DMS114 treated with DMSO at 0.1 percent for 48 hours (cell line): ENCODE measurements around the gene AOPEP.

Experiments
- DNase-seq: peaks from one replicate; lab custom pipeline; 2025; ENCODE audit not compliant: unreplicated experiment; lab: John Stamatoyannopoulos, UW

Gene AOPEP

DNA sequence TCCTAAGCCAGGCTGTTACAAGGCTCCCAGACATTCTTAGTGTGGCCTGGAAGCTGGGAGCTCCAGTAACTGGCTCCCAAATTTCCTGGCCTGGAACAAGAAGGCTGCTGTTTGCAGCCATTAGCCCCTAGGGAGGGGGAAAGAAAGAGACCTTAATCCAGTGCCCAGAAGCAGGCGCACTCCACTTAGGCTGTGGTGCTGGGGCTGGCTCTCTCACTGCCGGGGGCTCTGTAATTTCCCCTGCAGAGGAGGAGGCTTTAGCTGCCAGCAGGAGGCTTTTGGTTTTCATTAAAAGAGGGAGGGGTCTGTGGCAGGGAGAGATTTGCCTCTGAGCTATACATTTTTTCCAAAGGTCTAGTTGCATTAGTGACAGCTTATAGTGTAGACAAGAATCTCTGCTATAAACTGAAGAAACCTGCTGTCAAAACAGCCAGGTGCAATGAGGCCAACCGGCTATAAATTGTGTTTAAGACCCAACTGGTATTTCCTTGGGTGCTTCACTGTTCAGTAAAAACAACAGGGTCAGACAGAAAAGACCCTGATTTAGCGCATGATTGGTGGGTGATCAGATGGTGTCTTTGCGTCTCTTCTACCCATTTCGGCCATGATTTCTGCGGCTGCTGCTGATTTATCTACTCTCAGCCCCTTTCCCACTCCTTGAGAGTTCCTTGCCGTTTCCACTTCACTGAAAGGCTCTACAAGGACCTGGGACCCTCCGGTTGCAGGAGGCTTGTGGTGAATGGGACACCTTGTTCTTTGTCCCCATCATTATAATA lies 254.6 kb downstream of the AOPEP start:
- DNase-seq: no peak

DNA sequence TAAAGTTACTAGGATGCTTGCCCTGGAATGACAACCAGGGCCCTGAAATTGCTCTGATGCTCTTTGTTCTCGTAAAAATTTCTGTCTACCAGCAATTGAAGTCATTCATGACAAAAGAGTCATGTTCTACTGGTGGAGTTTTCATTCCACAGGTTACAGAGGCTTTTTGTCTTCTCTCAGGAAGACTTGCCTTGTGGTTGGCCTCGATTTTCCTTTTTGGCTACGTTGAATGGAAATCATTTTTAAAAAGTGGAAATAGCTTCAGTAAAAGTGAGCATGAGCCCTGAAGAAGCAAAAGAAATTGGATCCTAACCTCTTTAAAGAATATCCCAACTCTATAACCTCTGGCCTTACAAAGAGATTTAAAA lies 255.2 kb downstream of the AOPEP start:
- no peak for DNase-seq

DNA sequence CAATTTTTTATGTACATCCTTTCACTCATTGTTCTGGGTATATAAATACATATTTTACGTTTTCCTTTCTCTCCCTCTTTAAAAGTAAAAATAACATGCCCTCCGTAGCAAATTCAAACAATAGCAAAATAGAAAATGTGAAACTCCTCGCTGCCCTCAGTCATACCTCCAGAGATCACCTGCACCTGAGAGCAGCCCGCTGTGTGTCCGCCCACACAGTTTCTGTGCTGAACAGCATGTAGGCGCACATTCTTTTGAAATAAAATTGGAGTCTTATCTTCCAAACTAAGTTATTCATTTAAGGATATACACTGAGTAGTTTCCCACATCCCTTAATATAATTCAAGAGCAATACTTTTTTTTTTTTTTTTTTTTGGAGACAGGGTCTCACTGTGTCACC lies 255.7 kb downstream of the AOPEP start:
- no peak for DNase-seq

DNA sequence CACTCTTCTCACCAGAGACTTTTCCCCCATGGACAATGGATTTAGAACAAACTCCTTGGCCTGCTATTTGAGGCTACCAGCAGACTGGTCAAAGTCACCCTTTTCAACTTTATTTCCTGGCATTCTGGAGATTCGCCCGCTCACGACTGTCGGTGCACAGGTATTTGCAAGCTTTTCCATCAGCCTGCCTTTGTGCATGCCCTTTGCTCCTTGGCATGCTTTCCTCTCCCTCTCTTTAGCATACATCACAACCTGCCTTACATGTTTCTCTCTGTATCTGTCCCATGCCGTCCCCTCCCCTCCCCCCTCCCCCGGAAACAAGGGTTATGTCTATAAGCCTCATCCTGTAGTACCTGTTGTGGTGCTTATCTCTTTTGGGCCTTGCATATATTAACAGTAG lies 257.1 kb downstream of the AOPEP start:
- DNase-seq: no peak

DNA sequence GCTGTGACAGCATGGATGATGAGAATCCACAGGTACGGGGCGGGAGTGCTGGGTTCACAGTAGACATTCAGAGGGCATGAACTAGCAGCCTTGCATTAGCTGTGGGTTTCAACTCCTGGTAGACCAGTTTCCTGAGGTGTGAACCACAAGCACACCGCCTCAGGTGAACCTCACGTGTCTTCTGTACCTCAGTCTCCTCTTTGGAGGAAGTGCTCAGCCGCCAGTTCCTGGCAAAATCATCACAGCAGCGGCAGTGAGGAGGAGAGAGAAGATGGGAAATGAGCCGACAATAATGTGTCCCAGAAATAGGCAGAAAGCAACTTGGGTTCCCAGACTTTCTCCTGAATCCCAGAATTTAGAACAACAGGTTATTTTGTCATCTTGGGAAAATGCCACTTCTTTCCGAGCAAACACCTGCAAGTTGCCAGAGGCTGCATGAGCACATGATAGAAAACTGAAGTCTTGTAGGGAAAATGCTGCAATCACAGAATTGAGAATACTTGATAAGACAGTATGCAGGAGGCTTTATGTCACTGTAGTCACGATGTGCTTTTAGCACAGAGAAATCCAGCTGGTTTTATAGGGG lies 258.5 kb downstream of the AOPEP start:
- no peak for DNase-seq

DNA sequence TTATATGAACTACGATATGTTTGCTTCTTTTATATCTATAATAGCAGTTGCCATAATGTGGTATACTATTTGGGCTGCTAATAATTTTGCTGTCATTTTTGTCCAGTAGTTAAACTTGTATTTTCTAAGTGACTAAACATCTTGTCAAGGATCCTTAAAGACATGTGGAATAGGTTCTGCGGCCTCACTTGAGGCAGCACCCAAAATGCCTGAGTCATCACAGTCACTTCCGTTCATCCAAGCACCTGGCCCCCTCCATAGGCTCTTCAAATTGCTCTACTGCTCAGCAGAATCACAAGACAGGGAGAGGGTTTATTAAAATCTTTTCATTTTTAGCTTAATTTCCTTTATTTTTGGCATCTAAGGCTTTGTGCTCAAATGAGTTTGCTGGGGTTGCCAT lies 259.1 kb downstream of the AOPEP start:
- DNase-seq: no peak

DNA sequence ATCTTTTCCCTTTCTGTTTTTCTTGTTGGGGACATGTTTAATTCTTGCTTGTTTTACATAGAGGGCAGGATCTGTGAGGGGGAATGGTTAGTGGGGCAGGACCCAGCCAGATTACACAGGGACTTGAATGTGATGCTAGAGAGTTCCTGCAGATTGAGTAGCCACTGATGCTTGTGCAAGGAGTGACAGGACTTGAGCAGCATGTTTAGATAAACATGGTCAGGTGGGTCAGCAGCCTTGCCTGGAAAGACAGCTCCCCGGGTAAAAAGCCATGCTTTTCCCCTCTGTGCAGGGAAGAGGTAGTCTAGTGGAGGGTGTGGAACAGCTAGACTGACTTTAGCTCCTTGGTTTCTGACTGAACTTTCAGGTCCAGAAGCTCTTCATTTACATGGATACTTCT lies 261.2 kb downstream of the AOPEP start:
- DNase-seq: no peak

DNA sequence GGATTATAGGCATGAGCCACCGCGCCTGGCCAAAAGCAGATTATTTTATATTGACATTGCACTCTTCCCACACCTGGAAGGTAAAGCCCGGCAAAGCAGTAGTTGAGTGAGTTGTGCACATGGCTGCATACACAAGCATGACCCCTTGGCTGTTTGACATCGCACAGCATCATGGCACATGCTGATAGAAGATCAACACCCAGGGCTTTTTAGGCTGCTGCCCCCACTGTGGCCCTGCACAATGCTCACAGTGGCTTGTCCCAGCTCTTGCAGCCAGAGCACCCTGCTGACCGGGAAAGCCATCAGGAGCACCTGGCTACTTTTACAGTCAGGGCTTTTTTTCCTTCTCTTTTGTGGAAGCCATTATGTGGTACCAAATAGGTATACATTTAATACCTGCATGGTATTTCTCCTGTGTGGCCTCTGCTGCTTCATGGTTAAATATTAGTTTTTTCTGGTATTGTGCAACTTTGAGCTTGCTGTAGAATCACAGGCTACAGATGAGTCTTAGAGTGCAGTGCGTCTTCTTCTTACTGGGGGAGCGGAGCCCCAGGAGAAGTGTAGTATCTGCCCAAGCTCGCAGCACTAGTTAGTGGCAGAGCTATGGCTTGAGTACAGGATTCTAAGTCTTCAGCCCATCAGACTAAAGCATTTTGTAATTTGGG lies 264.5 kb downstream of the AOPEP start:
- no peak for DNase-seq

DNA sequence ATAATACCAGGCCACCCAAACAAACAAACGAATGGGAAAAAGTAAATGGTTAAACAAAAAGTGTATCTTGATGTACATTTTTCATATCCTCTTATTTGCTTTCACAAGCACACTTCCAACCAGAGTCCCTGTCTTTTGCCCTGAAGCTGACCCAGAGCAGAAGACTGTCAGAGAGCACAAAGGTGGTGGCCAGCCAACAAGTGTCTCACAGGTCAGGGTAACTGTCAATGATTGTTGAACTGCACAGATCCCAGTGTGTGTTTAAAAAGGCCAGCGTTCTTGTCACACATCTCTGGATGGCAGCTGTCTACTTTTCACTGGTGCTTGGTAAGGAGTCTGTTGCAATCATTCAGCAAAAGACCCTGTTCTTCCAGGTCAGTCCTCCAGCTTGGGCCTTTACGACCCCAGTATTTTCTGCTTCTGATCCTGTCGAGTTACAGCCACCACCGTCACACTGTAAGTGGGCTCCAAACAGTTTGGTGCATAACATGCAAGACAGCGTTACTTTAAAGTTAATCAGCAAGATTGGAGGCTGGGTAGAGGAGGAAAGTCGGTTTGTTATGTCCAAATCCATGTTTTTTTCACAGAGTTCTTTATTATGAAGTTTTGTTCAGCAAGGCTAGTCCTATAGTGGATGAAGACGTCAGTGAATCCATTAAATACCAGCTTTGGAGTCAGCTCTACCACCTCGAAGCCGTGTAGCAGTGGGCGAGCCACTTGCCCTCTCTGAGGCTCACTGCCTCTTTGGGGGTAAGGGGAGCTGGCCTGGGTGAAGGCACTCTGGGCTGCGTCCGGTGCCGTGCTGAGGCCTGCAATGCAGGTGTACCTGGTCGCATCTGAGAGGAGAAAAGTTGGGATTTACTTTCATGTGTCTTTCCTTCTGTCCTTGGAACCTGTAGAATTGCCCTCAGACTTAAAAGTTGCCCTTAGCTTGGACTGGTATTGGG lies 265.7 kb downstream of the AOPEP start:
- no peak for DNase-seq

DNA sequence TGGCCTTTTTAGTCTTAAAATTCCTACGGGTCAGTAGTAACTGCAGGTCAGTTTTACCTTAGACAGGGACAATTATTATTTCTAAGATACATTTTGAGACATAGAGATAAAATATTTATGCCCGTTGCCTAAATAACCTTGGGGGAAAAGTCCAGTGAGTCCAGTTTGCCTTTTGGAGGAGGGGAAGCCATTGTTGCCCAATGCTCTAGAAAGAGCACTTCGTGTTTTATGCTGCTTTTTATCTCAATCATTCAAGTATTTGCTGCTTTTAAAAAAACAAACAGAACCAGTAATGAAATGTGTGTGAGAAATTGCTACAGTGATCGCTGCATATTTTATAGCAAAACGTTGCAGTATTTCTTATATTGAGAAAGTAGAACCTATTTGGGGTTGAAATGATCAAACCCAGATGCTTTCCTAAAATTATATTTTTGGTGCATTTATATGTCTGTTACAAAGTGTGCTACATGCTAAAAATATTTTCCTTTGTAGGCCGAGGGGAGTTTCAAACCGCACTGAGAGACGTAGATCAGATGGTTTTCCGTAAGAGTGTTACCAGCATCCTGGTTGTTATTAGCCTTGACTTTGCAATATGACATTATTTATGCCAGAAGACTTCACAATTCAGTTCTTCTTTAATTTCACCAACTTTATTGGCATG lies 266.8 kb downstream of the AOPEP start:
- DNase-seq: no peak

DNA sequence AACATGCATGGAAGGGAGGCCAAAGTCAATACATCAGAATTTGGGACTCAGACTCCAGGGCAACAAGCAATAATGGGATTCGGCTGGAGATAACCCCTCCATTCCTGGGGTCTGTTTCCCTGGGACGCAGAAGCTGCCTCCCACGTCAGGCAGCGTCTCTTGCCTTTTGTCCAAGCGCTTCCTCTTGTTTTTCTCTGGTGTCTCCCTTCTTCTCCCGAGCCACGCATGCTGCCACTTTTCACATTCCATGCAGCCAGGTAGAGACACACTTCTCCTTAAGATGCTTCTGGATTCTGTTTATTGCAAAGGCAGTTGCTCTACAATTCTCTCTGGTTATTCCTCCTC lies 267.3 kb downstream of the AOPEP start:
- no peak for DNase-seq

DNA sequence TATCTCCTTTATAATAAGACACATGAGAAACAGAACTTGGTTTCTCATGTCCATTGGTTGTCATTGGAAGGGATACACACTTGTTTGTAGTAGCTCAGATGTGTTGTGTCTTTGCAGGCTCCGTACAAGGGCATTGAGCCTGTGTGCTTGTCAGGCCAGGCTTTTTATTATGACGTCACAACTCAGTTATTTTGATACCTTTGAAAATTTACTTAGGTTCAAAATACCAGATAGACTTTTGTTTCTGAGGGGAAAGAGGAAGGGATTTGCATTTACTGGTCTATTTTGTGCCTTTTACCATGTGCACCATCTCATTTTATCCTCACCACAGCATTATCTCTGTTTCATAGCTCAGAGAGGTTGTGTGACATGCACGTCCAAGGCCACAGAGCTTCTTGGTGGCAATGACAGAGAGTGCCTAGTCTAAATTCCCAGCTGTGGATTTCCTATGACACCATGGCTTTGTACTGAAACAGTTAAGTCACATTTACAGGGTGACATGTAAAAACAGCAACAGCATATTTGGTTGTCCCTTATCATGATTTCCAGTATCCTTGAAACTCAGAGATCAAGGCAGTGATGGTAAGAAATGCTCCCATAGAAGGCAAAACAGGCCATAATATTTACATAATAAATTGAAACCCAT lies 268.7 kb downstream of the AOPEP start:
- no peak for DNase-seq

DNA sequence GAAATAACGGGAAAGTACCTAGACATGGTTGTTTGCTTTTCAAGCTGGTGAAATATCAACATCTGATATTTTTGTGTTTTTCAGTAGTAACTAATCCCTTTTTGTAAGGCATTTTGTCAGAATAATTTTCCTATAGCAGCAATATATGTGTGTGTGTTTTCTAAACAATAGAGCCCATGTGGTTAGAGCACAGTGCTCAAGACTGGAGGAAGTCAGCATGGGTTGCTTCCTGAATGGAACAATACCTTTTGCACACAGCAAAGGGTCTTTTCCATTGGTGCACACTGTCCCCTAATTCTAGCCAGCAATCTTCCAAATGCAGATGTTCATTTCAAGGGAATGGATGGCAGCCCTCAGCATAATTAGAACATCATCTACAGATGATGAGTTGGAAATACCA lies 270.1 kb downstream of the AOPEP start:
- no peak for DNase-seq

DNA sequence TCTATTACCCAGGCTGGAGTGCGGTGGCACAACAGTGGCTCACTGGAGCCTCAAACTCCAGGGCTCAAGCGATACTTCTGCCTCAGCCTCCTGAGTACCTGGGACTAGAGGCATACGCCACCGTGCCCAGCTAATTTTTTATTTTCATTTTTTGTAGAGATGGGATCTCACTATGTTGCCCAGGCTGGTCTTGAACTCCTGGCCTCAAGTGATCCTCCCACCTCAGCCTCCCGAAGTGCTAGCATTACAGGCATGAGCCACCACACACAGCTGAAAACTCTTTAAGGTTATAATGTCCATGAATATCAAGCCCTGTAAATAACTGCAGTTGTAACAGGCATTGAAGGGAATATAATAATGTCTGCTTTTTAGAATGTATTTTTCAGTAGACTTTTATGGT lies 271.2 kb downstream of the AOPEP start:
- no peak for DNase-seq

DNA sequence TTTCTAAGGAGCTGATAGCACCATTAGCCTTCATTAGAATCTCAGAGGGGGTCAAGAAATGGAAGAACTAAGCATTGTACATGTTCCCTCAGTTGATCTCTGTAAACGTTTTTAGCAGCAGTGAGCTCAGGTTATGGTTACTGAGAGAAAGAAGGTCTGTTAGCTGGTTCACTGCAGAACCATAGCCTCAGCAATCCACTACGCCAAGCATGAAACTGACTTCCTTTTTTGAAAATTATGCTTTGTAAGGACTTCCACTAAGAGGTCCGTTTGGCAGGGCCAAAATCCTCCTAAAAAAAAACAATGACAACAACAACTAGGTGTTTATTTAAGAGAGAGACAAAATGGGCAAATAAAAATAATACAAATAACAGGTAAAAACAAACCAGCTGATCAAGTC lies 273.3 kb downstream of the AOPEP start:
- DNase-seq: no peak

DNA sequence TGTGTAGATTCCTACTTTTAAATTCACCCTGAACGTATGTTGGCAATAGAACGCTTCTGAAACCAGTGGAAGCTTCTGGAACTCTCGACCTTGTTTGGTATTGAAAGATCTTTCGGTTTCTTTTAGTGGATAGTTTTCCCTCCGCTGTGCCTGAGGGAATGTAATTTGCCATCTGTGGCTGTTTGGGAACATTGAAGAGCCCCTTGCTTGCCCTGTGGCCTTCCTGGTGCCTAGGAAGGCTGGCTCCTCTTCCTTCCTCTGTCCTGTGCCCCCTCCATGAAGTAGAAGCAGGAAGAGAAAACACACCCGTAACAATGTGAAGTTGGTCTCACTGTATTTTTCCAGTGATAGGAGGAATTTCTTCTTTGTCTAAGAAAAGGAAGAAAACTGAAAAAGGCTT lies 274.3 kb downstream of the AOPEP start:
- no peak for DNase-seq

DNA sequence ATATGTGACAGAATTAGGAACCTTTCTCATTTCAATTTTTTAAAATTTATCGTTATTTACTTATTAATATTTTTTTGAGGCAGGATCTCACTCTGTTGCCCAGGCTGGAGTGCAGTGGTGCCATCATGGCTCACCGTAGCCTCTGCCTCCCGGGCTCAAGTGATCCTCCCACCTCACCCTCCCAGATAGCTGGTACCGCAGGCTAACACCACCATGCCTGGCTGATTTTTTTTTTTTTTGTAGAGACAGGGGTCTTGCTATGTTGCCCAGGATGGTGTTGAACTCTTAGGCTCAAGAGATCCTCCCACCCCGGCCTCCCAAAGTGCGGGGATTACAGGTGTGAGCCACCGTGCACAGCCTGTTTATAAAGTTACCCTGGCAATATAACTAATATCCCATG lies 275.2 kb downstream of the AOPEP start:
- DNase-seq: no peak

DNA sequence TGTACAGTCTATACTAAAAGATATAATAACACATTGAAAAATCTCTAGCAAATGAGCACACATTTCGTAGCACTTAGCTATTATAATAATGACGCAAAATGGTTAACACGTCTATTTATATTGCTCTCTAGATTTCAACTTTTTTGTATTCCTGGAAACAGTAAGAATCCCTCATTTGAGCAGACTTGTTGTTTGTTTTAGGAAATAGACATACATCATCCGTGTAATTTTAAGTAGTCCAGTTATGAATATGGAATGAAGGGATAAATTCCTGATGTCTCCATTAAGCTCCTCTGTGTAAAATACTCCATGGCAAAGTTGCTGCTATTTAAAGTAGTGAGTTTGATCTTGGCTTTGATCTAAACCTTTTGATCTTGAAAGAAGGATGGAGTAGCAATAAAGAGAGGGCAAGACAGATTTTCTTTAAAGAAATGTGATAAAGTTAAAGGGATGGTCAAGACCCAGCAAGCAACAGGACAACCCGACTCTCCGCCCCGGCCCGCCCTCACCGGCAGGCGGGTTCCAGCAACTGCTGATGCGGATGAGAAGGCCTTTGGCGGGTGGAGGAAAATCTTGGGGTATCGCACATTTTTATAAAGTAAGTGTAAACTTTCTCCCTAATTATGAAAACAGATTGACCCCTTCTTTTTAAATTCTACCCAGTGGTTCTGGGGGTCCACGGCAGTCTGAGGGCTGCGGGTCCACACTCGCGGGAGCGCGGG lies 277.4 kb downstream of the AOPEP start:
- no peak for DNase-seq

DNA sequence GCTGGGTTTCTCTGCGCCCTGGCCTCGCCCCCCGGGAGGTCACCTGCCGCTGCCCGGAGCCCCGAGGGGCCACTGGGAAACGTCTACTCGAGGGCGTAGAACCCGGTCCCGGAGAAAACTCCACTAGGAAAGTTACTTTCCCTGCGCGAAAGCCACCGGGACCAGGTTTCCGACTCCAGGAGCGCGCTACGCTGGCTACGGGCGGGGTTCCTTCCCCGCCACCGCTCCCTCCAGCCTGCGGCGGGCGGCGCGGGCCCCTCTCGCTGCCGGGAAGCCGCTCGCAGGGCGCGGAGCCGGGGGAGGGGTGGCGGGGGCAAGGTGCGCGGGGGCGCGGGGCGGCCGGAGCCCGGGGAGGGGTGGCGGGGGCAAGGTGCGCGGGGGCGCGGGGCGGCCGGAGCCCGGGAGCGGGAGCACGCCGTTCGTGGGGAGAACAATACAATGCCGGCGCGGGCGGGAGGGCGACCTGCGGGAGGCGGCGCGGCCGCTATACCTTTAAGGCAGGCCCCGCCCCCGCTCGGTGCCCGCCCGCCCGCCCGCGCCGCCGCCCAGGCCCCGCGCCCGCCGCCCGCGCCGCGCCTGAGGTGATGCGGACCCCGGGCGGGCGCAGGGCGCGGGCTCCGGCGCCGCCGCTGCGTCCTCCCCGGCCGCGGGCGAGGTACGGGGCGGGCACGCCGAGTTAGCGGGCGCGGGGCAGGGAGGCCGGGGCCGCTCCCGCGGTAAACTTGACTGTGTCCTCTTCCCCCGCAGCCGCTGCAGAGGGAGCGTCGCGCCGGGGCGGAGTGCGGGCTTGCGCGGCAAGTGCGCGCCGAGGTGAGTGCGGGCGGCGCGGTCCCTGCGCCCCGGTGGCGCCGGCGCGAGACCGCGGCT lies 278.1 kb downstream of the AOPEP start:
- no peak for DNase-seq
